Transverse colon (tissue), 4 donors: Measurements from ENCODE around the gene PPP1CC. TPM values are rescaled to one million over a fixed set of nuclear protein-coding genes. Genes with fewer than 3 reads are reported as not detected.
A peak's percentile ranks its signal among the peaks of the same experiment; 100 is the strongest.

Source experiments
- DNase-seq: peaks from one replicate; pipeline ENCODE4 v3.0.0-alpha.2; 2019
- H3K27ac ChIP-seq, 4 donors: fragments of 200-600 bp; sonication (generic); 2 replicates each; pipeline ENCODE4 v1.5.1; 2016 to 2018; ENCODE audit warnings: inconsistent platforms in 4 of 4
- H3K27me3 ChIP-seq: fragments of 200-600 bp; sonication (generic); 2 replicates; pipeline ENCODE4 v1.5.1; 2017; ENCODE audit warnings: inconsistent platforms
- H3K36me3 ChIP-seq, 4 donors: fragments of 200-600 bp; sonication (generic); 2 replicates each; pipeline ENCODE4 v1.5.1; 2017 to 2019; ENCODE audit warnings: inconsistent platforms in 4 of 4
- H3K4me1 ChIP-seq, 4 donors: fragments of 200-600 bp; sonication (generic); 2 replicates each; pipeline ENCODE4 v1.5.1; 2017 to 2020; ENCODE audit warnings: inconsistent platforms in 4 of 4
- H3K4me3 ChIP-seq, 4 donors: fragments of 200-600 bp; sonication (generic); 1 replicate in 1 of 4; 2 replicates in 3 of 4; pipeline versions ENCODE4 v1.5.1 to v1.6.1; 2017 to 2019; ENCODE audit warnings: inconsistent platforms in 4 of 4
- H3K9me3 ChIP-seq, 2 donors: fragments of 200-600 bp; sonication (generic); 2 replicates each; pipeline ENCODE4 v1.5.1; 2017 to 2019; ENCODE audit warnings: inconsistent platforms in 2 of 2
- EP300 ChIP-seq: sonication (generic); formaldehyde crosslinking; IDR thresholded peaks from one replicate; pipeline ENCODE4 v1.6.1; 2017; ENCODE audit warnings: antibody characterized with exemption, low read depth
- POLR2A ChIP-seq: fragments of 450-650 bp; IDR thresholded peaks from one replicate; pipeline ENCODE4 v1.6.1; 2016; ENCODE audit warnings: antibody characterized with exemption, mild to moderate bottlenecking, moderate library complexity
- POLR2AphosphoS5 ChIP-seq, 3 donors: sonication (generic); formaldehyde crosslinking; IDR thresholded peaks; one replicate each; pipeline ENCODE4 v1.6.1; 2016; ENCODE audit warnings: antibody characterized with exemption in 3 of 3
- WGBS, 2 donors: methylation state at CpG; one replicate each; pipeline ENCODE4 v1.1.5; 2018; ENCODE audit warnings: low coverage in 1 of 2; 5-methylcytosine and 5-hydroxymethylcytosine counted together
- in situ Hi-C, 4 donors: fragments of 200-750 bp; cut with MboI; loops; one replicate each; pipeline versions ENCODE4 v1.15.0 to v1.15.1; 2017; ENCODE audit warnings: low sequenced_read_pairs in 3 of 4, low pct_ligation_motif_present in 1 of 4, low pct_unique_long_range_greater_than_20kb in 1 of 4
- intact Hi-C: fragments of 100-400 bp; cut with DNase I; formaldehyde crosslinking; loops from one replicate; pipeline ENCODE4 v1.15.1; 2023; ENCODE audit warnings: low total_unique reads
- total RNA-seq, 4 donors: library from RNA; depleted of rRNA; stranded (reverse); fragments of >200 nt; gene quantifications; one replicate each; pipeline ENCODE4 v1.1.0, GENCODE V29; 2016
- TF ChIP-seq, protein P1 (sequence below), 5 experiments: fragments of 200-600 bp in 3 of 5; fragments of 450-650 bp in 2 of 5; sonication (generic) in 3 of 5; IDR thresholded peaks; 1 replicate in 2 of 5; 2 replicates in 3 of 5; pipeline ENCODE4 v1.5.1; 2016 to 2017; ENCODE audit warnings: antibody characterized with exemption in 5 of 5, inconsistent platforms in 3 of 5, mild to moderate bottlenecking in 2 of 5, moderate library complexity in 1 of 5

PPP1CC gene
- total RNA-seq, 4 donors from 2014 or later: 156 to 759 (median 244) TPM

DNA sequence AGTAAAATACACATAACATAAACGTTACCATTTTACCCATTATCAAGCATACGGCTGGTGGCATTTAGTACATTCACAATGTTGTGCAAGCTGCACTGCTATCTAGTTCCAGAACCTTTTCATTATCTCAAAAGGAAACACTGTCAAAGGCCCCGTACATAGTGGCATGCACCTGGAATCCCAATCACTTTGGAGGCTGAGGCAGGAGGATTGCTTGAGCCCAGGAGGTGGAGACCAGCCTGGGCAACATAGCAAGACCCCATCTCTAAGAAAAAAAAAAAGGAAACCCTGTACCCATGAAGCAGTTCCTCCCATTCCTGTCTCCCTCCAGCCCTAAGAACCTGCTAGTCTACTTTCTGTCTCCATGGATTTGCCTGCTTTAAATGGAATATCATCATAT lies 46.4 kb downstream of the PPP1CC start:
- in situ Hi-C loops (no loop called here), intact Hi-C loops (no loop called here)
- H3K36me3 ChIP-seq: no peaks in the 10 kb centered on the region
- no peaks in the 10 kb centered on the region for H3K9me3 ChIP-seq
- no peak for DNase-seq
- WGBS, 2 donors: 83 to 84% methylated on average over 1 to 3 of the region's 3 CpGs
- H3K27me3 ChIP-seq: no peaks in the 10 kb centered on the region
- no peak overlapping the region for H3K4me3 ChIP-seq
- peaks cover 0 to 11% (median 2%) of the 10 kb centered on the region in 4 donors for H3K4me1 ChIP-seq
- TF ChIP-seq POLR2A: no peak
- TF ChIP-seq, protein P1, sequence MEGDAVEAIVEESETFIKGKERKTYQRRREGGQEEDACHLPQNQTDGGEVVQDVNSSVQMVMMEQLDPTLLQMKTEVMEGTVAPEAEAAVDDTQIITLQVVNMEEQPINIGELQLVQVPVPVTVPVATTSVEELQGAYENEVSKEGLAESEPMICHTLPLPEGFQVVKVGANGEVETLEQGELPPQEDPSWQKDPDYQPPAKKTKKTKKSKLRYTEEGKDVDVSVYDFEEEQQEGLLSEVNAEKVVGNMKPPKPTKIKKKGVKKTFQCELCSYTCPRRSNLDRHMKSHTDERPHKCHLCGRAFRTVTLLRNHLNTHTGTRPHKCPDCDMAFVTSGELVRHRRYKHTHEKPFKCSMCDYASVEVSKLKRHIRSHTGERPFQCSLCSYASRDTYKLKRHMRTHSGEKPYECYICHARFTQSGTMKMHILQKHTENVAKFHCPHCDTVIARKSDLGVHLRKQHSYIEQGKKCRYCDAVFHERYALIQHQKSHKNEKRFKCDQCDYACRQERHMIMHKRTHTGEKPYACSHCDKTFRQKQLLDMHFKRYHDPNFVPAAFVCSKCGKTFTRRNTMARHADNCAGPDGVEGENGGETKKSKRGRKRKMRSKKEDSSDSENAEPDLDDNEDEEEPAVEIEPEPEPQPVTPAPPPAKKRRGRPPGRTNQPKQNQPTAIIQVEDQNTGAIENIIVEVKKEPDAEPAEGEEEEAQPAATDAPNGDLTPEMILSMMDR (IDR thresholded peaks at IDR 0.05): no peak
- TF ChIP-seq POLR2AphosphoS5 (IDR thresholded peaks at IDR 0.05): no peak
- TF ChIP-seq EP300: no peak
- no peak overlapping the region for H3K27ac ChIP-seq

DNA sequence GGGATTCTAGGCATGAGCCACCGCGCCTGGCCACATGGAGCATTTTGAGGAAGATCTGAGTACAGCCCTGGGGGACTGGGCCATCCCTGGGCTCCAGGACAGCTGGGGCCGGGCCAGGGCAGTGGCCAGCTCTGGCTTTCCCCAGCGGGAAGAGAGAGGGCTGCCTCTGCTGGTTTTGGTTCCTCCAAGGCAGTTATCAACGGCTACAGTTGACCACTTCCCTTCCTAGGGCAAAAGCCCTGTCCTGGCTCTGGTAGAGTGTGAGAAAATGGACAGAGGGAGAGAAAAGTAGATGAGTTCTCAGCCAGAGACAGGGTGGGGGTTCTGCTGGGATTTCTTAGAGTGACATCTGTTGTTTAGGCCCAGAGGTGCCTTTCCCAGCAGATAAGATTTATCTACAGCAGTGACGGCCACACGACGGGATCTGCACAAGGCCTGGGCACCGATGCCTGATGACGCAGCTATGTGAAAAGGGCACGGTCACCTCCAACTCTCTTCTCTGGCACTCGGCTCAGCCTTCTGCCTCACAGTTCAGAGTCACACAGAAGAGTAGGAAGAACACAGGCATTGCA lies 48.3 kb downstream of the PPP1CC start:
- Histone ChIP-seq H3K27ac (peak overlapping the region; percentile 52 to 64 (median 60)), H3K36me3 (no peaks in the 10 kb centered on the region), H3K27me3 (no peaks in the 10 kb centered on the region), H3K9me3 (no peaks in the 10 kb centered on the region), H3K4me1 (peaks cover 0 to 19% (median 8%) of the 10 kb centered on the region in 4 donors), H3K4me3 (no peak overlapping the region)
- intact Hi-C loops (no loop called here), in situ Hi-C loops (no loop called here)
- peak; percentile 39 for DNase-seq
- WGBS, 2 donors: 83 to 100% methylated on average over 1 to 12 of the region's 12 CpGs
- TF ChIP-seq, protein P1 (IDR thresholded peaks at IDR 0.05): no peak
- TF ChIP-seq POLR2AphosphoS5 (IDR thresholded peaks at IDR 0.05): no peak

DNA sequence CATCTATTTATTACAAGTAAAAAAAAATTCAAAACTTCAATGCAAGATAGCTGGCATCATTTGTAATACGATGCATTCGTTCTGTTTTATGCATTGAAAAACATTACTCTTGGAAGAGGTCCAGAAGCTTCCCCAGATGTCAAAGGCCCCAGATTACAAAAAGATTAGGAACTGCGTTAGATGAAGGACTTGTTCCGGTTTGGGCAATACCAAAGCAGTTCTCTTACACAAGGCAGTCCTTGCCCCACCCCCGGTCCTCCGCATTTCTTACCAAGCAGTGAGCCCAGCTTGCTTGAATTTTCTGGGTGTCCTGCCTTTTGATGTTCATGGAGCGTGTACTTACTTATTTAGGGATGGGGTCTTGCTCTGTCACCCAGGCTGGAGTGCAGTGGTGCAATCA lies 49.0 kb downstream of the PPP1CC start:
- H3K4me1 ChIP-seq: peaks cover 0 to 21% (median 12%) of the 10 kb centered on the region in 4 donors
- 73 to 74% methylated on average over 6 to 7 of the region's 7 CpGs for WGBS, 2 donors
- H3K9me3 ChIP-seq: no peaks in the 10 kb centered on the region
- intact Hi-C loops (no loop called here), in situ Hi-C loops (no loop called here)
- no peak overlapping the region for H3K4me3 ChIP-seq
- TF ChIP-seq POLR2A (no peak), POLR2AphosphoS5 (IDR thresholded peaks at IDR 0.05) (no peak), EP300 (no peak)
- TF ChIP-seq, protein P1 (IDR thresholded peaks at IDR 0.05): no peak
- peak overlapping the region; percentile 52 to 64 (median 60) for H3K27ac ChIP-seq
- no peaks in the 10 kb centered on the region for H3K27me3 ChIP-seq
- no peak for DNase-seq
- H3K36me3 ChIP-seq: no peaks in the 10 kb centered on the region

DNA sequence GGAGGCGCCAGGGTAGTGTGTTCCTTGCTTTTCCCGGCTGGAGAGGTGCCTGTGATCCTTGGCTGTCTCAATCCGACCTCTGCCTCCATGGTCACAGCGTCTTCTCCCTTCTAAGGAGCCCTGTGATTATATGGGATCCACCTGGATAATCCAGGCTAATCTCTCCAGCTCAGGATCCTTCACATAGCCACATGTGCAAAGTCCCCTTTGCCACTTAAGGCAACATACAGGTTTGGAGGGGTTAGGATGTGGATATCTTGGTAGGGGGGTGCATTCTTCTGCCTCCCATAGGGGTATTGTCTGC lies 52.6 kb downstream of the PPP1CC start:
- in situ Hi-C loops: no loop called here

More for the DNA sequence above, 52.6 kb downstream of the PPP1CC start:
- WGBS, 2 donors: 62% methylated on average over 4 of the region's 4 CpGs; no CpG with 5 or more reads in 1 of the 2 donors
- TF ChIP-seq POLR2A (no peak), POLR2AphosphoS5 (IDR thresholded peaks at IDR 0.05) (no peak), EP300 (no peak)
- TF ChIP-seq, protein P1 (IDR thresholded peaks at IDR 0.05): no peak
- Histone ChIP-seq H3K36me3 (no peaks in the 10 kb centered on the region), H3K4me1 (peaks cover 5 to 21% (median 18%) of the 10 kb centered on the region in 4 donors), H3K4me3 (no peak overlapping the region), H3K27ac (peak overlapping the region; percentile 68 to 83 (median 80)), H3K27me3 (peaks cover 13% of the 10 kb centered on the region), H3K9me3 (no peaks in the 10 kb centered on the region)
- no peak for DNase-seq
- intact Hi-C loops: no loop called here
